ENCODE results near the gene CDK4.

GRCh38 chr12:57717131-57717530, 35.0 kb downstream of the CDK4 start:
- TF ChIP-seq CTCF (IDR thresholded peaks at IDR 0.05) (no peak), ZFX (IDR thresholded peaks at IDR 0.05; ENCODE audit: borderline replicate concordance) (no peak)
